ENCODE measurements around the gene TLE1.

Gene TLE1

DNA sequence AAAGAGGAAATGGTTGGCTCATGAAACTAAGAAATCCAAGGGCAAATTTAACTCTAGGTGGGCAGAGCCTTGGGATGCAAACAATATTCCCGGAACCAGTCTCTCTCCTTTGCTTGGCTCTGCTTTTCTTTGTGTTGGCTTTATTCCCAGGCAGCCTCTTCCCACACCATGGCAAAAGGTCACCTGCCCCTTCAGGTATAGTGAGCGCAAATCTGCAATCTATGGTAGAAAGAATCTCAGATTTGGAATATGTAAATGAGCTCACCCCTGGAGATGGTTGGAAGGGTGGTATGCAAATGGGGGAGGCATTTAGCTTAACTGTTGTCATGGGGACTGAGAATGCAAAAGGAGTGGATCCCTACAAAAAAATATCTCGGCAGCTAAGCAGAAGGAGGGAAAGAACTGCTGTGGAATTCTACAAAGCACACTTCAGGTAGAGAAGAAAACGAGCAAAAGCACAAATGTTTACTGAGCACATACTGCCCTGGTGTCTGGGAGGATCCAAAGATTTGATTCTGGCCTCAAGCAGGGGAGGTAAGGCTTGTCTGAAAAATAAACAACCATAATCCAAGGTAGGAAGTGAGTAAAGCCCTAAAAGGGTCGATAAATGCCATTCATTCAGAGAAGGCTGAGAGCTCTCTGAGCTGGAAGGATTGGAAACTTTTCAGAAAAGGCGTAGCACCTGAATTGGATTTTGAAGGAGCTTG, 139.7 kb downstream of the TLE1 start:
- DNase-seq (ENCODE audit: low spot score): no peak

DNA sequence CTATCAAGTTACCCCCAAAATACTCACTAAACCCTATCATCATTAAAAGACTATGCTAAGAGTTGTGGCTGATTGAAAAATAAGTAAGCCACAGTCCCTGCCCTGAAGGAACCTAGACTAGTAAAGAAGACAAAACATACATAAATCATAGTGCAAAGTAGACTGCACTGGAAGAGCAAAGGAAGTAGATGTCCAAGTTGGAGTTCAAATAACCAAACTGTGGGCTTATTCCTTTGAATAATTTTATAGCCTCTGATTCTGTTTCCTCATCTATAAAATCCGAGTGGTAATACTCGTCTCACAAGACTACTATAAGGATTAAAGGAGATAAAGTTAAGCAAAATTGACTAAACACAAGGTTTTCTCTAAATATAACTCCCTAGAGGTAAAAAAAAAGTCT, 140.4 kb downstream of the TLE1 start:
- no peak for DNase-seq (ENCODE audit: low spot score)

DNA sequence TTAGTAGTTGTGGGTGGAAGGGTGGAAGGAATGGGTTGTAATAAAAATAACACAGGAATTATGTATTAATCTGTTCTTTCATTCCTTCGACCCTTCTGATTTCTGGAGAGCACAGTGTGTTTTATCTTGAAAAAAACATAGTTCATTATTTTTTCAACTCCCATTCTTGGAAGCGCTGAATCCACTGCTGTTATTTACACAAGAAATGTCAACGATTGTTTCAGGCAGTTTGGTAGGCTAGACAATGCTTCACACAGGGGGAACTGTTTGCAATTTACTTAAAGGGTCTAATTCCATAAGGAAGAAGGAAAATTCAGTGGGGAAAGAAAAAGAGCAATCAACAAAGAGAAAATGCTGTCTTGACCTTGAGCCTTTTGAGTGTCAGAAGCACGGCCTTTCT, 142.9 kb downstream of the TLE1 start:
- DNase-seq (ENCODE audit: low spot score): no peak

DNA sequence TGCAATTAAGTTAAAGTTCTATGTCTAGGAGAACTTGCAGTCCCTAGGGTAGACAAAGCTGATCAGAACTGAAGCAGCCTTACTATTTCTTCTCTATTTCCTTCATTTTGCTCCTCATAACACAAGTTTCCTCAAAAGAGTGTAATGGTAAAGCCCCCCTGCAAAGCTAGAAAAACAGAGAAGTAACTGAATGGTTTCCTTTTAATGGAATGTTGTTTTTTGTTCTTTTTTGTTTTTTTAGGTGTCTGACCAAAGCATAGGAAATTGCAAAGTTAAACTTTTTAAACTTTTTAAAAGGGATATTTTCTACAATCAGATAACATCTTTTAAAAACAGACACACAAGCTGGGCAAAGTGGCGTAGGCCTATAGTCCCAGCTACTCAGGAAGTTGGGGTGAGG, 145.7 kb downstream of the TLE1 start:
- no peak for DNase-seq (ENCODE audit: low spot score)

DNA sequence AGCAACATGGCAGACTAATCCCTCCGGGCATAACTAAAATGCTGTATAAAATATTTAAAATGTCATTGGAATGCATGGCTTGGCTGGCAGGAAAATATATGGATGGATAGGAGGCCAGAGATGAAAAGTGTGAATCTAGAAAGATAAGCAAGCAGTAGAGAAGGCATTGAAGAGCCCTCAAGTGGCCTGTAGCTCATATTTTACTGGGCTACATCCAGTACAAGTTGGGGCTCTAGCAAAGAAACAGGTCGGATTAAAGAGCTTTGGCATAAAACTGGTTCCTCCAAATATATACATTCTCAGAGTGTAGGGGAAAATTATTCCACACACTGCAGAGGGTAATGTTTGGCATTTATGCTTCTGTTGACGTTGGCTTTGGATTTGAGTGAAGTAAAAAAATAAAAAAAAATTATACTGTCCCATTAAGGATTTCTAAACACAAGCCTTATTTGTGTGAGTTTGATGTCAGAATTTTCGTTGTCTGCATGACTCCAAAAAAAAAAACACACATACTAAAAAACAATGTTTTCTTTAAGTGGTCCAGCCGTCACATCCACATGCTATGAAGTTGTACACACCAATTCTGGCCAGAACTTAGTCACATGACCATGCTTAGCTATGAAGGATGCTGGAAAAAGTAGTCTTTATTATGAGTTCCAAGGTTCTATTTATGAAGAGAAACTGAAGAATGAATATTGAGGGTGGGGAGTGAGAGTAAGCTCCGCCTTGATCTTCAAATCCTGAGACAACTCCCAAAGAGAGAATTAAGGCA, 147.0 kb downstream of the TLE1 start:
- DNase-seq (ENCODE audit: low spot score): no peak

DNA sequence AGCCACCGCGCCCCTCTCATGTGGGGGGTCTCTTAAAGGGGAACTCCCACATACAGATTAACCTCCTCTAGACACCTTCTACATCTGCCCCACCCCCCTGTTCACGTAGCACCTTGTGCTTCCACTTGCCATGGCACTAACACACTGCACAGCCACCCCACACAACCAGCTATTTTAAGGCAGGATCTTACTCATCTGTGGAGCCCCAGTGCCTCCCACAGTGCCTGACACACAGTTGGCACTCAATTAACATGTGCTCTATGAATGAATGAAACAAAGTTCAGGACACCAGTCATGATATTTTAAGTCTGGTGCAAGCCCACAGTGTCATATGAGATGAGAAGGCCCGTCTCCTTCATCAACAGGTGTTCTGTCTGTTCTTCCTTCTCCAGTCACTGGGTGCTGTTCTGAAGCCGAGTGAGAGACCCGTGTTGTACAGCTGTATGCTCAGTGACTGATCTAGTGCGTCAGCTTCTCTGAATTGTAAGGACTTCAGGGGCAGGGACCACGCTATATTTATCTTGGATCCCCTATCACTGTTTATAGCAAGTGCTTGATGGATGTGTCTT, 149.1 kb downstream of the TLE1 start:
- no peak for DNase-seq (ENCODE audit: low spot score)

DNA sequence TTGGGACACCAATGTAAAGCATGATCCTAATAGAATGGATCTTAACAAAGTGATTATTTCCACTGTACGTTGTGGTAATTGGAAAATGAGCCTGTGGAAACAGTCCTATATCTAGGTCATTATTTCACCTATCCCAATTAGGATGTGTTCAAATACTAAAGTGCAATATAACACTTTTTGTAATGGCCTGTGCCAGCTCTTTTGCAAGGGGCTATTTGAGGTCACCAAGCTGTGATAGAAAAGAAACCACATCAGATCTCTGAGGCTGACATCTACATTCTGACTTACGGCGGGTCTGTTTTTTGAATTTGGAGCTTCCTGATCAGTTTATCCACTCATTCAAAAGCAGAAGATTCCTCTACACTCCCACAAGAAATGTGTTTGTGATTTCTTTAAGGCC, 150.0 kb downstream of the TLE1 start:
- no peak for DNase-seq (ENCODE audit: low spot score)

DNA sequence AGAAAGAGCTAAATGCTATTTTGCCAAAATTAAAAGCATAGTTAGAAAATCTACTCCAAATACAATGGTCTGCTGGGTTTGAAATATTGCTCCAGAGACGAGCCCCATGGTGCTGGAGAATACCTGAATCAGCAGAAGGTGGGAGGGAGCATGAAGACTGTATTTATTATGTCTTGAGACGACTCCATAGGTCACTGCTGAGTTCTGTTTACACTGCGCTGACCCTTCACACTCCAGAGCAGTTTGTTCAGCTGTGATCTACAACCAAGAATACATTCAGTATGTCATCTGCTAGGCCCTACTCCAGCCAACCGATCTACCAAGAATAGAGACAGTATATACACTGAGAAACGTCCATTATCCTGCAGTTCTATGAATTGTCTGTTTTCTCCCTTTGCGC, 150.5 kb downstream of the TLE1 start:
- no peak for DNase-seq (ENCODE audit: low spot score)

DNA sequence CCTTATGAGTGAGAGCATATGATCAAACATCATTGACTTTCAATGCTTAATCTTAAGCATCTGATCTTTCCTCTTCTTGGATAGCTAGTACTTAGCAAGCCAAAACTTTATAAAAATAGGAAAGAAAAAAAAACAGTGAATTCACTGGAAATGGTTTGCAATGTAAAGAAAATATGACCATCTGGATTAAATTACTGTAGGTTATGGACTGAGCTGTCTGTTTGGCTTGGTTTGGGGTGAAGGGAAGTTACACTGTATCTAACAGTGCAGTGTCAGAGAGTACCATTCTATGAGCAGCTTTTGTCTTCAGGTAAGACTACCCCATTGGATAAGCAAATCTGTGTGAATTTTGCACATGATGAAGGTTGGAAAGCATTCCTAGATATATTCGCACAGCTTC, 151.4 kb downstream of the TLE1 start:
- DNase-seq (ENCODE audit: low spot score): no peak

DNA sequence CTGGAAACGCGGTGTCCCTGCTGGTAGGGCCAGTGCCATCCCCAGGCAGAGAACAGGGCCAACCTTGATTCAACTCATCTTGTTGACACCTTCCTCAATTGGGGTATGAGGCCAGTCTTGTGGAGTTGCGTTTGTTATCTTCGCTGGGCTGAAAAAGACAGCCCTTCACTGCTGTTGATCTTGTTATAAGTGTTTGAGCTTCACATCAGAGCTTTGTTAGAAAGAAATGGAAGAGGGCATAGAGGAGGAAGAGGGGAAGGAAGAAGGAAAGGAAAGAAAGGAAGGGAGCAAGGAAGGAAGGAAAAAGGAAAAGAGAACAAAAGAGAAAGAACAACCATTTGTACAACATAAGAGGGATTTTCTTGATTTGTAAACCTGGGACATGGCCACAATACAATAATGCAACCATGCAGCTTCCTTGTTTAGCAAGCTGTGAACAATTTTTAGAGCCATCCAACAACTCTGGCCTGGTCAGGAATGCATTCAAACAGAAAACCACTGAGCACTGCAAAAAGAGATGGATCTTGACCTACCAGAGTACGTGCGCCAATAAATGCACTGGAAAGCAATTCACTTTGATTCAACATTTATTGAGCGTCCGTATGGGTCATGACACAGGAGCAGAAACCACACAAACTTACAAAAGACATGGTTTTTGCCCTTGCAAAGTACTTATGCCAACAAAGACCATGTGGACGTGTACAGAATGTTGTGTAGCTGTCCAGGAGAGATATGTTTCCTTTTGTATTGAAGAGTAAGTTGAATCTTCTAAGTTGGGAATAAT, 152.9 kb downstream of the TLE1 start:
- no peak for DNase-seq (ENCODE audit: low spot score)

DNA sequence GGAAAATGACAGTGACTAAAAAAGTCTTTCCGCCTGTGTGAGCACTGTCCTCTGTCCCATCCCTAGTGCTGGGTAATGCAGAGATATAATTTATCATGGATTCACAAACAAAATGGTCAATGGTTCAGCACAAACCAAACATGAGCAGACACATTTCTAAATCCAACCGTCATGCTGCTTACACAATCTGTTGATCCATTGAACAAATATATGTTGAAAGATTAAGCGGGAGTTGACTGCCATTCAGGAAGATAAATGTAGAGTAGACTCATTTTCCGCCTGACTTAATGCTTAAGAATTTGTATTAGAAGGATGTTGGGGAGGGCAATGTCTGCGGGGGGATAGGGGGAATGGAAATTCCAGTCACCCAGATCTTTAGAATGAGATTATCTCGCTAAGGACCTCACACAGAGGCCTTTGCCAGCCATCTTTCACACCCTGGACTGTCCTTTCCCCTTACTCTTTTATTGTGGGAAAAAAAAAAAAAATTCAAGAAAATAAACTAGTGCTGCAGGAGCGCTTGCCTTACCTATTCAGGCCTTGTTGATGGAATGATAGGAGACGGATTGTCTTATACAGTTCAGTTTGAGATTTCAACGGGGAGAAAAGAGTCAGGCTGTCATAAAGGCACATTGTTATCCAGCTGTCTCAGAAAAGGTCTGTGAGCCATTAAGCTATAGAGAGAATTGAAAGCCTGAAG, 153.7 kb downstream of the TLE1 start:
- no peak for DNase-seq (ENCODE audit: low spot score)

DNA sequence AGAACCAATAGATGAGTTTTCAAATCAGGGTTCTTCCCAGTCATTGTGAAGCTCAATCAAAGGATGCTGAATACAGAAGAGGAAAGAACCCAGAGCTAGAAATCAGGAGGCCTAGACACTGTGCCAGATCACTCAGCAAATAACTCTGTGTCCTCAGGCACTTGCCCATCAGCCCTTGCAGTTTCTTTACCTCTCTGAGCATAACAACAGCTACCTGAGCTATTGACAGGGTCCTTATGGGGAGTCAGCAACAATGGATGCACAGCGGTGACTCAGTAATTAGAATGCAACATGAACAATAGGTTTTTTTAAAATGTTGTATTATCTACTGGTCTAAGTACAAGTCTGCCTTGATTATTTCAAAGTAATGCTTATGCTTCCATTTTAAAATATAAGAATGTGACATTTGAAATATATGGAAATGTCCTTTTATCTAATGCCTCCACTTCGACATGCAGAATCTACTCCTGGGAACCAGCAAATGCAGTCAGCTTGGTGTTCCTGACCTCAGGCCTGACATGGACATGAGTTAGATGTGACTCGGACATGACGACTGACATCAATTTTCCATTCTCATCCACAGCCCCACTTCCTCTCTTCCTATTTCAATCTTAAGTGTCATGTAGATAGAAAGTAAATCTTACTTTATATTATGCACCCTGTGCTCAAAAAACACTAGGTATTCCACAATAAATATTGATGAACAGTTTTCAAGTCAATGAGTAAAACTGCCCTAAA, 155.0 kb downstream of the TLE1 start:
- DNase-seq (ENCODE audit: low spot score): no peak

Measured in globus pallidus (tissue), 1 donor.